Colon (tissue), 2 donors: ENCODE data around the gene GCDH.
A peak's percentile ranks its signal among the peaks of the same experiment; 100 is the strongest.
"Not testable (repeated sequence)": the region's sequence is repeated elsewhere in the genome, so short reads cannot be mapped to it uniquely, and the experiment has no call there.

Source experiments
- FAIRE-seq: peaks from 2 replicates; lab custom pipeline; 2012; peaks lifted over from hg19 to GRCh38; lab: Jason Lieb, UNC
- donor health status: control.
- donor health status: control.

The GCDH gene

GRCh38 chr19:12907166-12907565 lies 16.2 kb downstream of the GCDH start:
- no peak for FAIRE-seq

GRCh38 chr19:12912571-12912970 lies 21.6 kb downstream of the GCDH start:
- no peak for FAIRE-seq

GRCh38 chr19:12913011-12913561 lies 22.1 kb downstream of the GCDH start:
- no peak for FAIRE-seq

GRCh38 chr19:12913851-12914690 lies 23.1 kb downstream of the GCDH start:
- FAIRE-seq: no peak

GRCh38 chr19:12915860-12916259 lies 24.9 kb downstream of the GCDH start:
- FAIRE-seq: not testable (repeated sequence)

GRCh38 chr19:12918253-12918652 lies 27.3 kb downstream of the GCDH start:
- FAIRE-seq: no peak

- no peak for FAIRE-seq
Observed at GRCh38 chr19:12921047-12921446, 30.1 kb downstream of the GCDH start.

GRCh38 chr19:12922959-12923358 lies 32.0 kb downstream of the GCDH start:
- FAIRE-seq: no peak

- no peak for FAIRE-seq
Observed at GRCh38 chr19:12924621-12925310, 33.8 kb downstream of the GCDH start.

- no peak for FAIRE-seq
Observed at GRCh38 chr19:12930002-12930645, 39.2 kb downstream of the GCDH start.

GRCh38 chr19:12932392-12933286 lies 41.7 kb downstream of the GCDH start:
- no peak for FAIRE-seq

GRCh38 chr19:12933287-12934072 lies 42.5 kb downstream of the GCDH start, which contains the start of gene FARSA:
FARSA (minus strand) TSS chr19:12933711; CDS start chr19:12933696, 15 bp downstream.
- FAIRE-seq: no peak

GRCh38 chr19:12935071-12935470 lies 44.1 kb downstream of the GCDH start:
- no peak for FAIRE-seq

- no peak for FAIRE-seq
Observed at GRCh38 chr19:12936582-12936981, 45.6 kb downstream of the GCDH start.

- no peak for FAIRE-seq
Observed at GRCh38 chr19:12937093-12937926, 46.4 kb downstream of the GCDH start.

GRCh38 chr19:12937927-12938778 lies 47.2 kb downstream of the GCDH start, which contains the start of gene CALR:
CALR (plus strand) TSS chr19:12938609; CDS start chr19:12938680, 71 bp downstream.
- peak; percentile 65 for FAIRE-seq

- no peak for FAIRE-seq
Observed at GRCh38 chr19:12938779-12939601, 48.0 kb downstream of the GCDH start.

- FAIRE-seq: no peak
Observed at GRCh38 chr19:12939975-12940423, 49.0 kb downstream of the GCDH start.
